Measurements from ENCODE around the gene FKBP14. TPM values are rescaled to one million over a fixed set of nuclear protein-coding genes. Genes with fewer than 3 reads are reported as not detected.

Gene FKBP14
- total RNA-seq, 1 donor from 2014 or later, result 20.0 TPM

- no peak for FAIRE-seq
- TF ChIP-seq CTCF (IDR thresholded peaks at IDR 0.05; ENCODE audit: insufficient read depth, low read length, severe bottlenecking), result no peak
- H3K36me3 ChIP-seq (ENCODE audit: control insufficient read depth, insufficient read depth, low read length), result peaks cover 4% of the 10 kb centered on the region
Measured at GRCh38 chr7:30053068-30053467, 26.6 kb upstream of the FKBP14 start.

GRCh38 chr7:30049173-30049572 lies 22.7 kb upstream of the FKBP14 start:
- FAIRE-seq (no peak), DNase-seq (ENCODE audit: low read depth) (no peak)
- no peak for TF ChIP-seq CTCF (IDR thresholded peaks at IDR 0.05; ENCODE audit: insufficient read depth, low read length, severe bottlenecking)
- H3K4me3 ChIP-seq (ENCODE audit: low read depth, low read length), result no peak overlapping the region
- H3K36me3 ChIP-seq (ENCODE audit: control insufficient read depth, insufficient read depth, low read length), result peaks cover 2% of the 10 kb centered on the region
- no peaks in the 10 kb centered on the region for H3K27me3 ChIP-seq (ENCODE audit: control insufficient read depth, insufficient read depth, low read length)

More at GRCh38 chr7:30053068-30053467, 26.6 kb upstream of the FKBP14 start:
- Histone ChIP-seq H3K27me3 (ENCODE audit: control insufficient read depth, insufficient read depth, low read length) (no peaks in the 10 kb centered on the region), H3K4me3 (ENCODE audit: low read depth, low read length) (no peak overlapping the region)
- DNase-seq (ENCODE audit: low read depth), result no peak

- H3K36me3 ChIP-seq (ENCODE audit: control insufficient read depth, insufficient read depth, low read length), result peaks cover 2% of the 10 kb centered on the region
- no peaks in the 10 kb centered on the region for H3K27me3 ChIP-seq (ENCODE audit: control insufficient read depth, insufficient read depth, low read length)
- TF ChIP-seq CTCF (IDR thresholded peaks at IDR 0.05; ENCODE audit: insufficient read depth, low read length, severe bottlenecking), result no peak
- FAIRE-seq, result no peak
- no peak overlapping the region for H3K4me3 ChIP-seq (ENCODE audit: low read depth, low read length)
- DNase-seq (ENCODE audit: low read depth), result no peak
Measured at GRCh38 chr7:30048582-30048981, 22.1 kb upstream of the FKBP14 start.

- Histone ChIP-seq H3K36me3 (ENCODE audit: control insufficient read depth, insufficient read depth, low read length) (peaks cover 2% of the 10 kb centered on the region), H3K27me3 (ENCODE audit: control insufficient read depth, insufficient read depth, low read length) (no peaks in the 10 kb centered on the region), H3K4me3 (ENCODE audit: low read depth, low read length) (no peak overlapping the region)
- TF ChIP-seq CTCF (IDR thresholded peaks at IDR 0.05; ENCODE audit: insufficient read depth, low read length, severe bottlenecking), result no peak
- DNase-seq (ENCODE audit: low read depth) (no peak), FAIRE-seq (no peak)
Measured at GRCh38 chr7:30047124-30047523, 20.6 kb upstream of the FKBP14 start.

GRCh38 chr7:30046127-30046770 lies 19.7 kb upstream of the FKBP14 start:
- Histone ChIP-seq H3K36me3 (ENCODE audit: control insufficient read depth, insufficient read depth, low read length) (peaks cover 2% of the 10 kb centered on the region), H3K27me3 (ENCODE audit: control insufficient read depth, insufficient read depth, low read length) (no peaks in the 10 kb centered on the region), H3K4me3 (ENCODE audit: low read depth, low read length) (no peak overlapping the region)
- peak; percentile 28 for FAIRE-seq
- no peak for DNase-seq (ENCODE audit: low read depth)
- no peak for TF ChIP-seq CTCF (IDR thresholded peaks at IDR 0.05; ENCODE audit: insufficient read depth, low read length, severe bottlenecking)

Measured in bronchial epithelial cell (primary cell).